ENCODE results near the gene CLDN22.

The CLDN22 gene

GRCh38 chr4:183322326-183322725 lies 2.2 kb upstream of the CLDN22 start, which contains the start of gene CLDN24:
Gene CLDN24 (minus strand): TSS chr4:183322426. CDS start chr4:183322426, 0 bp downstream.
- Histone ChIP-seq H3K27me3 (ENCODE audit: insufficient read depth, low read length) (no peaks in the 10 kb centered on the region), H2AFZ (ENCODE audit: low read length, unreplicated experiment) (no peak within 1 kb of the TSS), H3K4me1 (ENCODE audit: control insufficient read depth, insufficient read depth, low read length, unreplicated experiment) (no peaks in the 10 kb centered on the region), H3K27ac (ENCODE audit: low read depth, low read length) (no peak within 1 kb of the TSS), H3K4me3 (ENCODE audit: low read depth, low read length) (no peak within 1 kb of the TSS), H3K79me2 (ENCODE audit: control insufficient read depth, insufficient read depth, low read length, unreplicated experiment) (no peaks in the 10 kb centered on the region), H3K36me3 (ENCODE audit: insufficient read depth, low read length) (no peaks in the 10 kb centered on the region)

GRCh38 chr4:183321516-183321915 lies 1.4 kb upstream of the CLDN22 start:
- Histone ChIP-seq H3K79me2 (ENCODE audit: control insufficient read depth, insufficient read depth, low read length, unreplicated experiment) (no peaks in the 10 kb centered on the region), H3K4me1 (ENCODE audit: control insufficient read depth, insufficient read depth, low read length, unreplicated experiment) (no peaks in the 10 kb centered on the region), H3K4me3 (ENCODE audit: low read depth, low read length) (no peak overlapping the region), H3K36me3 (ENCODE audit: insufficient read depth, low read length) (no peaks in the 10 kb centered on the region), H3K27me3 (ENCODE audit: insufficient read depth, low read length) (no peaks in the 10 kb centered on the region), H3K27ac (ENCODE audit: low read depth, low read length) (no peak overlapping the region), H2AFZ (ENCODE audit: low read length, unreplicated experiment) (no peak overlapping the region)

- no peaks in the 10 kb centered on the region for H3K27me3 ChIP-seq (ENCODE audit: insufficient read depth, low read length)
- H3K36me3 ChIP-seq (ENCODE audit: insufficient read depth, low read length), result no peaks in the 10 kb centered on the region
- H3K27ac ChIP-seq (ENCODE audit: low read depth, low read length), result no peak overlapping the region
- H3K4me3 ChIP-seq (ENCODE audit: low read depth, low read length), result no peak overlapping the region
- H2AFZ ChIP-seq (ENCODE audit: low read length, unreplicated experiment), result no peak overlapping the region
- no peaks in the 10 kb centered on the region for H3K79me2 ChIP-seq (ENCODE audit: control insufficient read depth, insufficient read depth, low read length, unreplicated experiment)
- H3K4me1 ChIP-seq (ENCODE audit: control insufficient read depth, insufficient read depth, low read length, unreplicated experiment), result no peaks in the 10 kb centered on the region
These were observed 1.0 kb upstream of the CLDN22 start for GRCh38 chr4:183321079-183321478.

GRCh38 chr4:183318656-183319055 lies 1.4 kb downstream of the CLDN22 start:
- H3K36me3 ChIP-seq (ENCODE audit: insufficient read depth, low read length), result no peaks in the 10 kb centered on the region
- no peak overlapping the region for H2AFZ ChIP-seq (ENCODE audit: low read length, unreplicated experiment)
- no peak overlapping the region for H3K27ac ChIP-seq (ENCODE audit: low read depth, low read length)
- H3K79me2 ChIP-seq (ENCODE audit: control insufficient read depth, insufficient read depth, low read length, unreplicated experiment), result no peaks in the 10 kb centered on the region
- no peak overlapping the region for H3K4me3 ChIP-seq (ENCODE audit: low read depth, low read length)
- H3K27me3 ChIP-seq (ENCODE audit: insufficient read depth, low read length), result no peaks in the 10 kb centered on the region
- H3K4me1 ChIP-seq (ENCODE audit: control insufficient read depth, insufficient read depth, low read length, unreplicated experiment), result no peaks in the 10 kb centered on the region

- H3K27me3 ChIP-seq (ENCODE audit: insufficient read depth, low read length), result no peaks in the 10 kb centered on the region
- no peak overlapping the region for H3K4me3 ChIP-seq (ENCODE audit: low read depth, low read length)
- no peaks in the 10 kb centered on the region for H3K4me1 ChIP-seq (ENCODE audit: control insufficient read depth, insufficient read depth, low read length, unreplicated experiment)
- H3K79me2 ChIP-seq (ENCODE audit: control insufficient read depth, insufficient read depth, low read length, unreplicated experiment), result no peaks in the 10 kb centered on the region
- H3K27ac ChIP-seq (ENCODE audit: low read depth, low read length), result no peak overlapping the region
- H3K36me3 ChIP-seq (ENCODE audit: insufficient read depth, low read length), result no peaks in the 10 kb centered on the region
- H2AFZ ChIP-seq (ENCODE audit: low read length, unreplicated experiment), result no peak overlapping the region
These were observed 5.3 kb downstream of the CLDN22 start for GRCh38 chr4:183314806-183315205.

GRCh38 chr4:183314336-183314735 lies 5.7 kb downstream of the CLDN22 start:
- no peak overlapping the region for H2AFZ ChIP-seq (ENCODE audit: low read length, unreplicated experiment)
- H3K4me1 ChIP-seq (ENCODE audit: control insufficient read depth, insufficient read depth, low read length, unreplicated experiment), result no peaks in the 10 kb centered on the region
- no peaks in the 10 kb centered on the region for H3K79me2 ChIP-seq (ENCODE audit: control insufficient read depth, insufficient read depth, low read length, unreplicated experiment)
- no peak overlapping the region for H3K27ac ChIP-seq (ENCODE audit: low read depth, low read length)
- no peaks in the 10 kb centered on the region for H3K36me3 ChIP-seq (ENCODE audit: insufficient read depth, low read length)
- H3K27me3 ChIP-seq (ENCODE audit: insufficient read depth, low read length), result no peaks in the 10 kb centered on the region
- H3K4me3 ChIP-seq (ENCODE audit: low read depth, low read length), result no peak overlapping the region

GRCh38 chr4:183312841-183313240 lies 7.2 kb downstream of the CLDN22 start:
- Histone ChIP-seq H3K4me1 (ENCODE audit: control insufficient read depth, insufficient read depth, low read length, unreplicated experiment) (no peaks in the 10 kb centered on the region), H3K27ac (ENCODE audit: low read depth, low read length) (no peak overlapping the region)

GRCh38 chr4:183306811-183307210 lies 13.3 kb downstream of the CLDN22 start:
- Histone ChIP-seq H3K4me3 (ENCODE audit: low read depth, low read length) (no peak overlapping the region), H3K4me1 (ENCODE audit: control insufficient read depth, insufficient read depth, low read length, unreplicated experiment) (no peaks in the 10 kb centered on the region)

More at GRCh38 chr4:183312841-183313240, 7.2 kb downstream of the CLDN22 start:
- H3K36me3 ChIP-seq (ENCODE audit: insufficient read depth, low read length), result no peaks in the 10 kb centered on the region
- no peak overlapping the region for H2AFZ ChIP-seq (ENCODE audit: low read length, unreplicated experiment)
- no peak overlapping the region for H3K4me3 ChIP-seq (ENCODE audit: low read depth, low read length)
- no peaks in the 10 kb centered on the region for H3K27me3 ChIP-seq (ENCODE audit: insufficient read depth, low read length)
- H3K79me2 ChIP-seq (ENCODE audit: control insufficient read depth, insufficient read depth, low read length, unreplicated experiment), result no peaks in the 10 kb centered on the region

GRCh38 chr4:183304538-183304937 lies 15.5 kb downstream of the CLDN22 start:
- Histone ChIP-seq H3K79me2 (ENCODE audit: control insufficient read depth, insufficient read depth, low read length, unreplicated experiment) (no peaks in the 10 kb centered on the region), H3K4me3 (ENCODE audit: low read depth, low read length) (no peak overlapping the region), H2AFZ (ENCODE audit: low read length, unreplicated experiment) (no peak overlapping the region), H3K36me3 (ENCODE audit: insufficient read depth, low read length) (peaks cover under 1% of the 10 kb centered on the region; the same call in 1 of the 2 replicates), H3K4me1 (ENCODE audit: control insufficient read depth, insufficient read depth, low read length, unreplicated experiment) (no peaks in the 10 kb centered on the region), H3K27me3 (ENCODE audit: insufficient read depth, low read length) (no peaks in the 10 kb centered on the region), H3K27ac (ENCODE audit: low read depth, low read length) (no peak overlapping the region)

More at GRCh38 chr4:183306811-183307210, 13.3 kb downstream of the CLDN22 start:
- no peaks in the 10 kb centered on the region for H3K36me3 ChIP-seq (ENCODE audit: insufficient read depth, low read length)
- no peak overlapping the region for H2AFZ ChIP-seq (ENCODE audit: low read length, unreplicated experiment)
- no peak overlapping the region for H3K27ac ChIP-seq (ENCODE audit: low read depth, low read length)
- no peaks in the 10 kb centered on the region for H3K27me3 ChIP-seq (ENCODE audit: insufficient read depth, low read length)
- no peaks in the 10 kb centered on the region for H3K79me2 ChIP-seq (ENCODE audit: control insufficient read depth, insufficient read depth, low read length, unreplicated experiment)

GRCh38 chr4:183304067-183304466 lies 16.0 kb downstream of the CLDN22 start:
- Histone ChIP-seq H3K79me2 (ENCODE audit: control insufficient read depth, insufficient read depth, low read length, unreplicated experiment) (no peaks in the 10 kb centered on the region), H2AFZ (ENCODE audit: low read length, unreplicated experiment) (no peak overlapping the region), H3K4me1 (ENCODE audit: control insufficient read depth, insufficient read depth, low read length, unreplicated experiment) (no peaks in the 10 kb centered on the region), H3K36me3 (ENCODE audit: insufficient read depth, low read length) (peaks cover 3% of the 10 kb centered on the region; the same call in 1 of the 2 replicates), H3K27ac (ENCODE audit: low read depth, low read length) (no peak overlapping the region), H3K27me3 (ENCODE audit: insufficient read depth, low read length) (no peaks in the 10 kb centered on the region), H3K4me3 (ENCODE audit: low read depth, low read length) (no peak overlapping the region)

- H2AFZ ChIP-seq (ENCODE audit: low read length, unreplicated experiment), result no peak overlapping the region
- H3K36me3 ChIP-seq (ENCODE audit: insufficient read depth, low read length), result peaks cover 3% of the 10 kb centered on the region; the same call in 1 of the 2 replicates
These were observed 16.8 kb downstream of the CLDN22 start for GRCh38 chr4:183303301-183303700.

More at GRCh38 chr4:183303301-183303700, 16.8 kb downstream of the CLDN22 start:
- no peak overlapping the region for H3K27ac ChIP-seq (ENCODE audit: low read depth, low read length)
- no peaks in the 10 kb centered on the region for H3K4me1 ChIP-seq (ENCODE audit: control insufficient read depth, insufficient read depth, low read length, unreplicated experiment)
- no peaks in the 10 kb centered on the region for H3K79me2 ChIP-seq (ENCODE audit: control insufficient read depth, insufficient read depth, low read length, unreplicated experiment)
- no peak overlapping the region for H3K4me3 ChIP-seq (ENCODE audit: low read depth, low read length)
- H3K27me3 ChIP-seq (ENCODE audit: insufficient read depth, low read length), result no peaks in the 10 kb centered on the region

Data from ACC112 (cell line).